Lower leg skin (tissue), 4 donors: ENCODE results near the gene ENSA. TPM values are rescaled to one million over a fixed set of nuclear protein-coding genes. Genes with fewer than 3 reads are reported as not detected.

Experiments used
- DNase-seq, 2 donors: peaks; one replicate each; pipeline ENCODE4 v3.0.0-alpha.2; 2019; ENCODE audit warnings: low spot score in 2 of 2
- H3K4me3 ChIP-seq: fragments of 200-600 bp; sonication (generic); 2 replicates; pipeline ENCODE4 v1.5.1; 2017; ENCODE audit warnings: mild to moderate bottlenecking, low read depth; ENCODE audit not compliant: poor library complexity, severe bottlenecking
- CTCF ChIP-seq, 3 donors: fragments of 450-650 bp; IDR thresholded peaks; one replicate each; pipeline ENCODE4 v1.5.1; 2016; ENCODE audit warnings: antibody characterized with exemption in 3 of 3, mild to moderate bottlenecking in 3 of 3, moderate library complexity in 2 of 3
- POLR2A ChIP-seq, 2 donors: fragments of 450-650 bp; IDR thresholded peaks; one replicate each; pipeline ENCODE4 v1.6.1; 2016 to 2017; ENCODE audit warnings: antibody characterized with exemption in 2 of 2, mild to moderate bottlenecking in 1 of 2, moderate library complexity in 1 of 2
- WGBS, 2 donors: methylation state at CpG; one replicate each; pipeline ENCODE4 v1.1.5; 2018; 5-methylcytosine and 5-hydroxymethylcytosine counted together
- intact Hi-C: fragments of 100-400 bp; cut with DNase I; formaldehyde crosslinking; loops from one replicate; pipeline ENCODE4 v1.15.0; 2023; ENCODE audit warnings: low total_unique reads
- total RNA-seq, 4 donors: library from RNA; depleted of rRNA; stranded (reverse); fragments of >200 nt; gene quantifications; one replicate each; pipeline ENCODE4 v1.1.0, GENCODE V29; 2016

Gene ENSA
- total RNA-seq, result 100 to 1,000 TPM; 250 to 393 (median 345) TPM

- intact Hi-C loops, result no loop called here
- TF ChIP-seq CTCF (IDR thresholded peaks at IDR 0.05) (peak in 1 of 3 donors; percentile 35), POLR2A (IDR thresholded peaks at IDR 0.05) (peak in 1 of 2 donors; percentile 91)
Observed at GRCh38 chr1:150629115-150629928, at the start of gene ENSA. Gene ENSA, minus strand, starts transcription at chr1:150629612. Its CDS starts 142 bp downstream, at chr1:150629470.

GRCh38 chr1:150678988-150679387 lies 49.6 kb upstream of the ENSA start:
- intact Hi-C loops, result loop anchor here (1.0 kb wide), 1 partner anchor 15 kb away; no protein-coding TSS in a partner anchor
- 97% methylated on average over 1 of the region's 1 CpG for WGBS, 2 donors
- no peak for DNase-seq

More at GRCh38 chr1:150629115-150629928, at the start of gene ENSA:
- H3K4me3 ChIP-seq, result peak within 1 kb of the TSS; percentile 44
- DNase-seq, result peak; percentile 99
- 0 to 1% methylated on average over 49 of the region's 49 CpGs for WGBS, 2 donors

GRCh38 chr1:150674881-150675280 lies 45.5 kb upstream of the ENSA start:
- DNase-seq, result no peak
- intact Hi-C loops, result no loop called here
- TF ChIP-seq POLR2A (IDR thresholded peaks at IDR 0.05) (no peak), CTCF (IDR thresholded peaks at IDR 0.05) (no peak)
- no peak overlapping the region for H3K4me3 ChIP-seq
- WGBS, 2 donors, result 90 to 92% methylated on average over 4 of the region's 4 CpGs

More at GRCh38 chr1:150678988-150679387, 49.6 kb upstream of the ENSA start:
- H3K4me3 ChIP-seq, result no peak overlapping the region
- no peak for TF ChIP-seq POLR2A (IDR thresholded peaks at IDR 0.05)
- TF ChIP-seq CTCF (IDR thresholded peaks at IDR 0.05), result no peak

- intact Hi-C loops, result no loop called here
- no peak for TF ChIP-seq POLR2A (IDR thresholded peaks at IDR 0.05)
- WGBS, 2 donors, result 88 to 97% methylated on average over 7 of the region's 7 CpGs
- H3K4me3 ChIP-seq, result no peak overlapping the region
- DNase-seq, result no peak
Observed at GRCh38 chr1:150663321-150663720, 33.9 kb upstream of the ENSA start.

- no peak for DNase-seq
- TF ChIP-seq POLR2A (IDR thresholded peaks at IDR 0.05) (no peak), CTCF (IDR thresholded peaks at IDR 0.05) (no peak)
- WGBS, 2 donors, result 97 to 98% methylated on average over 9 of the region's 9 CpGs
Observed at GRCh38 chr1:150662811-150663210, 33.4 kb upstream of the ENSA start.

GRCh38 chr1:150661156-150661555 lies 31.7 kb upstream of the ENSA start:
- H3K4me3 ChIP-seq, result no peak overlapping the region
- TF ChIP-seq POLR2A (IDR thresholded peaks at IDR 0.05) (no peak), CTCF (IDR thresholded peaks at IDR 0.05) (no peak)
- DNase-seq, result no peak
- intact Hi-C loops, result no loop called here
- 51 to 66% methylated on average over 5 of the region's 5 CpGs for WGBS, 2 donors

More at GRCh38 chr1:150662811-150663210, 33.4 kb upstream of the ENSA start:
- no peak overlapping the region for H3K4me3 ChIP-seq
- intact Hi-C loops, result no loop called here
